ENCODE data around the gene LMTK3. TPM values are rescaled to one million over a fixed set of nuclear protein-coding genes. Genes with fewer than 3 reads are reported as not detected.

LMTK3 gene
- total RNA-seq, result not detected

- TF ChIP-seq, protein P1, sequence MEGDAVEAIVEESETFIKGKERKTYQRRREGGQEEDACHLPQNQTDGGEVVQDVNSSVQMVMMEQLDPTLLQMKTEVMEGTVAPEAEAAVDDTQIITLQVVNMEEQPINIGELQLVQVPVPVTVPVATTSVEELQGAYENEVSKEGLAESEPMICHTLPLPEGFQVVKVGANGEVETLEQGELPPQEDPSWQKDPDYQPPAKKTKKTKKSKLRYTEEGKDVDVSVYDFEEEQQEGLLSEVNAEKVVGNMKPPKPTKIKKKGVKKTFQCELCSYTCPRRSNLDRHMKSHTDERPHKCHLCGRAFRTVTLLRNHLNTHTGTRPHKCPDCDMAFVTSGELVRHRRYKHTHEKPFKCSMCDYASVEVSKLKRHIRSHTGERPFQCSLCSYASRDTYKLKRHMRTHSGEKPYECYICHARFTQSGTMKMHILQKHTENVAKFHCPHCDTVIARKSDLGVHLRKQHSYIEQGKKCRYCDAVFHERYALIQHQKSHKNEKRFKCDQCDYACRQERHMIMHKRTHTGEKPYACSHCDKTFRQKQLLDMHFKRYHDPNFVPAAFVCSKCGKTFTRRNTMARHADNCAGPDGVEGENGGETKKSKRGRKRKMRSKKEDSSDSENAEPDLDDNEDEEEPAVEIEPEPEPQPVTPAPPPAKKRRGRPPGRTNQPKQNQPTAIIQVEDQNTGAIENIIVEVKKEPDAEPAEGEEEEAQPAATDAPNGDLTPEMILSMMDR (IDR thresholded peaks at IDR 0.05; ENCODE audit: low read depth), result no peak
Observed at GRCh38 chr19:48511800-48512503, at the start of gene LMTK3. LMTK3 (minus strand) TSS chr19:48511835; CDS start chr19:48511576, 259 bp downstream.

DNA sequence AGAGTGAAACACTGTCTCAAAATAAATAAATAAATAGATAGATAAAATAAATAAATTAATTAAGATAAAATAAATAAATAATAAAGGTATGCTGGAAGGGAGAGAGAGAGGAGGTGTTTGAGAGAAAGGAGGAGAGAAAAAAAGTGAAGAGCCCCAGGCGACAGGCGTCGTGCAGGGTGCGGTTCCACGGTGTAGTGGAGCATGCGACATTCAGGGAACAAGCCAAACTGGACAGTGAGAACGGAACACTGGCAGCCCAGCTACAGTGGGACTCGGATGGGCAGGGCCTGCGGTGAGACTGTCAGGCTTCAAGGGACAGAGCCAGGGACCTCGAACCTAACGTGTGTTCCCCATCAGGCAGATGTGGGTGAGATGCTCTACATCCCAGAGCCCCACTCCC, 49.8 kb upstream of the LMTK3 start:
- TF ChIP-seq, protein P1 (IDR thresholded peaks at IDR 0.05; ENCODE audit: low read depth), result no peak

GRCh38 chr19:48560095-48560530, 48.5 kb upstream of the LMTK3 start:
- TF ChIP-seq, protein P1 (IDR thresholded peaks at IDR 0.05; ENCODE audit: low read depth), result no peak

DNA sequence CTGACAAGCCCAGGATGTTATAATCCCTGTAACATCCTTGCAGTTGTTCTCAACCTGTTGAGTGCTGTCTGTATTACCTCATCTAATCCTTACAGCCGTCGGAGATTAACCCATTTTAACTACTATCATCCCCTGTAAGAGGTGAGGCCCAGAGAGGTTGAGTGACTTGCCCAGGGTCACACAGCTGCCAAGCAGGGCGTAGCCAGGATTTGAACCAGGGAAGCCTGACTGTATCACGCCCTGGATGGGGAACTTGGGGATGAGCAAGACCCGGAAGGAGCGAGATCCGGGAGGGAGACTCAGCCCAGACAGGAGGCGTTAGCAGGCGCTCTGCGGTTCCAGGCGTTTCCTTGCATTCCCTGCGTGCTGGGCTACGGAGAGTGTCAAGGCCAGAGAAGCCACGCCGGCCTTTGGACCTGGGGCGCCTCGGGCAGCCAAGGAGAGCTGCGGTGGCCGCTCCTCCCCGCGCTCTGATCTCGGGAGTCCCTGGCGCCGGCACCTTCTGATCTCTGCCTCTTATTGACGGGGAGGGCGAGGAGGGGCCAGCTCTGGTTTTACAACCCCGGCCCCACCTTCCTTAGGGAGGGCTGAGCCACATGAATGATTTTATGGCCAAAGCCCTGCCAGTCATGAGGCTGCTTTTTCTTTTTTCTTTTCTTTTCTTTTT, 46.5 kb upstream of the LMTK3 start:
- TF ChIP-seq, protein P1 (IDR thresholded peaks at IDR 0.05; ENCODE audit: low read depth), result no peak

DNA sequence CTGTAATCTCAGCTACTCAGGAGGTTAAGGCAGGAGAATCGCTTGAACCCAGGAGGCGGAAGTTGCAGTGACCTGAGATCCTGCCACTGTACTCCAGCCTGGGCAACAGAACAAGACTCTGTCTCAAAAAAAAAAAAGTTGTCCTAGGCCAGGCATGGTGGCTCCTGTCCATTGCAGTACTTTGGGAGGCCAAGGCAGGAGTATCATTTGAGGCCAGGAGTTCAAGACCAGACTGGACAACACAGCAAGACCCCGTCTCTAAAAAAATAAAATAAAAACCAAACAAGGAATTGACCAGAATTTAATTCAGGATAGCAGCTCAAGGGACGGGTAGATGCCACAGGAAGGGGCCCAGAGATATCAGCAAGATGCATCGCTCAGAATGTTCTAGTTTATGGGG, 45.2 kb upstream of the LMTK3 start:
- TF ChIP-seq, protein P1 (IDR thresholded peaks at IDR 0.05; ENCODE audit: low read depth), result no peak

- TF ChIP-seq, protein P1 (IDR thresholded peaks at IDR 0.05; ENCODE audit: low read depth), result no peak
Observed at GRCh38 chr19:48556163-48556562, 44.5 kb upstream of the LMTK3 start.

- TF ChIP-seq, protein P1 (IDR thresholded peaks at IDR 0.05; ENCODE audit: low read depth), result no peak
Observed at GRCh38 chr19:48554385-48555091, 42.9 kb upstream of the LMTK3 start.
